ENCODE data around the gene USP15. TPM values are rescaled to one million over a fixed set of nuclear protein-coding genes. Genes with fewer than 3 reads are reported as not detected.

The USP15 gene
- total and polyA plus RNA-seq, 2 experiments from 2014 or later, result 20.6 to 42.4 TPM

GRCh38 chr12:62232143-62232729 is 28.0 kb upstream of the USP15 start:
- WGBS (ENCODE audit: low lambda C conversion rate, missing lambda C conversion rate), result 74% methylated on average over 3 of the region's 3 CpGs
- Histone ChIP-seq H3K9me3 (ENCODE audit: low read depth) (no peaks in the 10 kb centered on the region), H3K27ac (no peak overlapping the region), H3K4me3 (no peak overlapping the region), H3K4me2 (no peak overlapping the region), H3K9me2 (replicated peaks; ENCODE audit: insufficient read depth) (no peaks in the 10 kb centered on the region), H3K27me3 (no peaks in the 10 kb centered on the region), H2AFZ (no peak overlapping the region), H3K79me2 (no peaks in the 10 kb centered on the region), H3K36me3 (replicated peaks; ENCODE audit: insufficient read depth, low read depth) (no peaks in the 10 kb centered on the region), H4K20me1 (ENCODE audit: insufficient read depth, poor library complexity, severe bottlenecking) (no peaks in the 10 kb centered on the region), H3K4me1 (ENCODE audit: insufficient read depth) (no peaks in the 10 kb centered on the region)
- TF ChIP-seq EZH2 (IDR thresholded peaks at IDR 0.05; ENCODE audit: borderline replicate concordance) (no peak), EZH2phosphoT487 (IDR thresholded peaks at IDR 0.05; ENCODE audit: low read depth, severe bottlenecking, unreplicated experiment) (no peak), CTCF (IDR thresholded peaks at IDR 0.05; ENCODE audit: poor library complexity) (no peak)
- no peak for DNase-seq (ENCODE audit: low spot score)

- 97% methylated on average over 2 of the region's 2 CpGs for WGBS (ENCODE audit: low lambda C conversion rate, missing lambda C conversion rate)
- no peak for DNase-seq (ENCODE audit: low spot score)
Measured at GRCh38 chr12:62233805-62234204, 26.4 kb upstream of the USP15 start.

GRCh38 chr12:62239571-62239970 is 20.6 kb upstream of the USP15 start:
- H3K79me2 ChIP-seq, result no peaks in the 10 kb centered on the region
- no peak for DNase-seq (ENCODE audit: low spot score)
- TF ChIP-seq CTCF (IDR thresholded peaks at IDR 0.05; ENCODE audit: poor library complexity), result no peak
- no peak for TF ChIP-seq EZH2phosphoT487 (IDR thresholded peaks at IDR 0.05; ENCODE audit: low read depth, severe bottlenecking, unreplicated experiment)
- no peak for TF ChIP-seq EZH2 (IDR thresholded peaks at IDR 0.05; ENCODE audit: borderline replicate concordance)
- no peak overlapping the region for H3K27ac ChIP-seq
- H3K4me3 ChIP-seq, result no peak overlapping the region
- WGBS (ENCODE audit: low lambda C conversion rate, missing lambda C conversion rate), result 93% methylated on average over 2 of the region's 2 CpGs
- no peaks in the 10 kb centered on the region for H3K27me3 ChIP-seq
- H3K36me3 ChIP-seq (replicated peaks; ENCODE audit: insufficient read depth, low read depth), result no peaks in the 10 kb centered on the region
- no peaks in the 10 kb centered on the region for H3K9me2 ChIP-seq (replicated peaks; ENCODE audit: insufficient read depth)
- no peak overlapping the region for H2AFZ ChIP-seq
- no peaks in the 10 kb centered on the region for H4K20me1 ChIP-seq (ENCODE audit: insufficient read depth, poor library complexity, severe bottlenecking)
- H3K9me3 ChIP-seq (ENCODE audit: low read depth), result no peaks in the 10 kb centered on the region
- H3K4me1 ChIP-seq (ENCODE audit: insufficient read depth), result no peaks in the 10 kb centered on the region
- no peak overlapping the region for H3K4me2 ChIP-seq

More at GRCh38 chr12:62233805-62234204, 26.4 kb upstream of the USP15 start:
- H3K9me2 ChIP-seq (replicated peaks; ENCODE audit: insufficient read depth), result no peaks in the 10 kb centered on the region
- H3K4me2 ChIP-seq, result no peak overlapping the region
- TF ChIP-seq CTCF (IDR thresholded peaks at IDR 0.05; ENCODE audit: poor library complexity), result no peak
- TF ChIP-seq EZH2phosphoT487 (IDR thresholded peaks at IDR 0.05; ENCODE audit: low read depth, severe bottlenecking, unreplicated experiment), result no peak
- TF ChIP-seq EZH2 (IDR thresholded peaks at IDR 0.05; ENCODE audit: borderline replicate concordance), result no peak
- H3K36me3 ChIP-seq (replicated peaks; ENCODE audit: insufficient read depth, low read depth), result no peaks in the 10 kb centered on the region
- no peaks in the 10 kb centered on the region for H3K79me2 ChIP-seq
- H2AFZ ChIP-seq, result no peak overlapping the region
- H3K4me1 ChIP-seq (ENCODE audit: insufficient read depth), result no peaks in the 10 kb centered on the region
- H3K4me3 ChIP-seq, result no peak overlapping the region
- H4K20me1 ChIP-seq (ENCODE audit: insufficient read depth, poor library complexity, severe bottlenecking), result no peaks in the 10 kb centered on the region
- no peaks in the 10 kb centered on the region for H3K9me3 ChIP-seq (ENCODE audit: low read depth)
- H3K27me3 ChIP-seq, result no peaks in the 10 kb centered on the region
- H3K27ac ChIP-seq, result no peak overlapping the region
